Measurements from ENCODE around the gene SLC6A13. TPM values are rescaled to one million over a fixed set of nuclear protein-coding genes. Genes with fewer than 3 reads are reported as not detected.

Gene SLC6A13
- total RNA-seq, 1 experiment from 2014 or later: not detected

DNA sequence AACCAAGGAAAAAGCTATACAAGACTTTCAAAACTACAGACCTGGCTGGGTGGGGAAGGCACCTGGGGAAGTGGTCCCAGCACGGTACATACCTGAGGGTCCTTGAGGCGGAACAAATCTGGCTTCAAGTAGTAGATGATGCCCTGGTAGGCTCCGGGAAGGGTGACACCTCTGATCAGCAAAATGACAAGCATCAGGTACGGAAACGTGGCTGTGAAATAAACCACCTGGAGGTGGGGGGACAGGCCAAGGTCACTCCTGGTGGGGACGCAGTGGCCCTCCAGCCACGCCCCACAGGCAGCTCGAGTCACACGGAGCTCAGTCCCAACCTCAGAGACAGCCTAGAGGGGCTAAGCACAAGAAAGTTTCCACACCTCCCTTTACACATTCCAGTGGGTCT lies 63.9 kb downstream of the SLC6A13 start:
- H3K4me1 ChIP-seq (ENCODE audit: insufficient read depth, low read length): no peaks in the 10 kb centered on the region
- no peak overlapping the region for H3K23ac ChIP-seq (ENCODE audit: insufficient read length, low read depth, low read length)
- no peak overlapping the region for H2BK5ac ChIP-seq (ENCODE audit: insufficient read length, low read length)
- no peak overlapping the region for H3K27ac Mint-ChIP-seq
- no peaks in the 10 kb centered on the region for H4K20me1 ChIP-seq (ENCODE audit: control insufficient read depth, insufficient read depth, insufficient read length)
- H3K27ac ChIP-seq (ENCODE audit: insufficient read length, low read depth, low read length): no peak overlapping the region
- H3K4me1 Mint-ChIP-seq: peaks cover 16 to 23% of the 10 kb centered on the region in 2 experiments
- no peaks in the 10 kb centered on the region for H3K79me1 ChIP-seq (ENCODE audit: insufficient read depth, low read depth, low read length, poor library complexity, severe bottlenecking)
- H3K27me3 ChIP-seq (ENCODE audit: insufficient read depth, low read length): no peaks in the 10 kb centered on the region; the same call in 1 of the 2 replicates
- no CpG with 5 or more reads among the region's 9 CpGs for WGBS (ENCODE audit: extremely low coverage, insufficient read length, low lambda C conversion rate)
- H2BK120ac ChIP-seq (ENCODE audit: low read depth, low read length, poor library complexity, severe bottlenecking): no peak overlapping the region
- H2BK12ac ChIP-seq (ENCODE audit: insufficient read length, low read depth, low read length): no peak overlapping the region
- H3K4me2 ChIP-seq (ENCODE audit: insufficient read depth, insufficient read length, low read length): no peak overlapping the region
- no peaks in the 10 kb centered on the region for H3K9me3 ChIP-seq (ENCODE audit: control insufficient read depth, low read depth, low read length)
- H2BK15ac ChIP-seq (ENCODE audit: low read depth, low read length): no peak overlapping the region
- H3K4me3 Mint-ChIP-seq: no peak overlapping the region
- H4K8ac ChIP-seq (replicated peaks; ENCODE audit: insufficient read length, low read depth, low read length): no peak overlapping the region
- no peak overlapping the region for H2BK20ac ChIP-seq (ENCODE audit: low read depth, low read length, poor library complexity, severe bottlenecking)
- H3K18ac ChIP-seq (ENCODE audit: insufficient read length, low read depth, low read length): no peak overlapping the region
- H3K56ac ChIP-seq (ENCODE audit: insufficient read length, low read depth, low read length): no peak overlapping the region
- peaks cover 88% of the 10 kb centered on the region for H3K27me3 Mint-ChIP-seq (ENCODE audit: low read depth)
- no peak overlapping the region for H2AK5ac ChIP-seq (ENCODE audit: insufficient read length, low read length)
- no peak overlapping the region for H3K4ac ChIP-seq (ENCODE audit: low read depth, low read length)
- TF ChIP-seq, protein P1, sequence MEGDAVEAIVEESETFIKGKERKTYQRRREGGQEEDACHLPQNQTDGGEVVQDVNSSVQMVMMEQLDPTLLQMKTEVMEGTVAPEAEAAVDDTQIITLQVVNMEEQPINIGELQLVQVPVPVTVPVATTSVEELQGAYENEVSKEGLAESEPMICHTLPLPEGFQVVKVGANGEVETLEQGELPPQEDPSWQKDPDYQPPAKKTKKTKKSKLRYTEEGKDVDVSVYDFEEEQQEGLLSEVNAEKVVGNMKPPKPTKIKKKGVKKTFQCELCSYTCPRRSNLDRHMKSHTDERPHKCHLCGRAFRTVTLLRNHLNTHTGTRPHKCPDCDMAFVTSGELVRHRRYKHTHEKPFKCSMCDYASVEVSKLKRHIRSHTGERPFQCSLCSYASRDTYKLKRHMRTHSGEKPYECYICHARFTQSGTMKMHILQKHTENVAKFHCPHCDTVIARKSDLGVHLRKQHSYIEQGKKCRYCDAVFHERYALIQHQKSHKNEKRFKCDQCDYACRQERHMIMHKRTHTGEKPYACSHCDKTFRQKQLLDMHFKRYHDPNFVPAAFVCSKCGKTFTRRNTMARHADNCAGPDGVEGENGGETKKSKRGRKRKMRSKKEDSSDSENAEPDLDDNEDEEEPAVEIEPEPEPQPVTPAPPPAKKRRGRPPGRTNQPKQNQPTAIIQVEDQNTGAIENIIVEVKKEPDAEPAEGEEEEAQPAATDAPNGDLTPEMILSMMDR (conservative IDR thresholded peaks at IDR 0.05): no peak
- H2AFZ ChIP-seq (ENCODE audit: low read length): no peak overlapping the region
- no peaks in the 10 kb centered on the region for H3K36me3 Mint-ChIP-seq (ENCODE audit: insufficient read depth in 1 of 3, low read depth in 3 of 3)
- no peaks in the 10 kb centered on the region for H3K79me2 ChIP-seq (ENCODE audit: insufficient read depth, low read length)
- no peaks in the 10 kb centered on the region for H3K23me2 ChIP-seq (ENCODE audit: insufficient read length, low read depth, low read length, poor library complexity, severe bottlenecking)
- H4K91ac ChIP-seq (ENCODE audit: insufficient read length, low read depth, low read length): no peak overlapping the region
- no peak overlapping the region for H3K9ac ChIP-seq (ENCODE audit: extremely low read depth, insufficient read length, low read length)
- H3K14ac ChIP-seq (ENCODE audit: insufficient read depth, low read length): no peak overlapping the region; the same call in 1 of the 2 replicates
- H3K9me3 Mint-ChIP-seq: peaks cover 0 to 6% of the 10 kb centered on the region in 2 experiments; a peak in 3 of 5 replicates
- H3T11ph ChIP-seq (ENCODE audit: low read length): no peak overlapping the region
- DNase-seq: no peak
- H4K5ac ChIP-seq (ENCODE audit: insufficient read length, low read depth, low read length): no peak overlapping the region

All from H9 (cell line).